Measurements from ENCODE around the gene LAD1.

LAD1 gene

GRCh38 chr1:201371276-201371675 is 27.8 kb downstream of the LAD1 start:
- Histone ChIP-seq H3K36me3 (no peaks in the 10 kb centered on the region), H3K4me1 (peaks cover 62% of the 10 kb centered on the region), H4K20me1 (no peaks in the 10 kb centered on the region), H3K9ac (no peak overlapping the region), H3K27ac (no peak overlapping the region; the same call in 1 of the 2 replicates), H3K4me3 (no peak overlapping the region), H3K9me3 (no peaks in the 10 kb centered on the region), H3K4me2 (peak overlapping the region; percentile 95), H3K27me3 (no peaks in the 10 kb centered on the region)
- no peak for TF ChIP-seq Cebpa-rat (IDR thresholded peaks at IDR 0.05)

GRCh38 chr1:201370500-201370899 is 28.6 kb downstream of the LAD1 start:
- Histone ChIP-seq H3K4me2 (peak overlapping the region; percentile 95), H3K4me3 (no peak overlapping the region), H3K27ac (no peak overlapping the region), H3K9me3 (no peaks in the 10 kb centered on the region), H4K20me1 (no peaks in the 10 kb centered on the region), H3K4me1 (peaks cover 60% of the 10 kb centered on the region), H3K9ac (no peak overlapping the region), H3K36me3 (no peaks in the 10 kb centered on the region), H3K27me3 (no peaks in the 10 kb centered on the region)
- no peak for TF ChIP-seq Cebpa-rat (IDR thresholded peaks at IDR 0.05)

DNA sequence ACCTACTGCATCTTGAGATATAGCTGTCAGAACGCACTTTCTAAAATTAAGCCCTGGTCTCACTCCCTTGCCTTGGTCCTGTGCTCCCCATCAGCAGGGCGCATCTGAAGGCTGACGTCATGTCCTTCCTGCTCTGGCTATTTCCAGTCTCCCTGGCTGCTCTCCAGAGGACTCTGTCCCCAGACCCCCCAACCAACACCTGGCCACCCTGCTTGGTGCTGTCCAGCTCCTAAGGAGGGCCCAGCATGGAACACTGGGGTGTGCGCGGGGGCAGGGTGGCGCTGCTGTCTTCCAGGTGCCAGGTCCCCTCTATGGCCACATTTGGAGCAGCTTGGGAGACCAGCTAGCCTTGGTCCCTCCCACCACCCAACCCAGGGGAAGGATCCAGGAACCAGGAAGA is 29.9 kb downstream of the LAD1 start:
- Histone ChIP-seq H3K36me3 (no peaks in the 10 kb centered on the region), H3K4me3 (peak overlapping the region; percentile 41), H3K4me2 (peak overlapping the region; percentile 95), H3K9ac (peak overlapping the region; percentile 58), H3K9me3 (no peaks in the 10 kb centered on the region), H3K27ac (peak overlapping the region; percentile 71), H3K4me1 (peaks cover 68% of the 10 kb centered on the region), H4K20me1 (no peaks in the 10 kb centered on the region), H3K27me3 (no peaks in the 10 kb centered on the region)
- no peak for TF ChIP-seq Cebpa-rat (IDR thresholded peaks at IDR 0.05)

DNA sequence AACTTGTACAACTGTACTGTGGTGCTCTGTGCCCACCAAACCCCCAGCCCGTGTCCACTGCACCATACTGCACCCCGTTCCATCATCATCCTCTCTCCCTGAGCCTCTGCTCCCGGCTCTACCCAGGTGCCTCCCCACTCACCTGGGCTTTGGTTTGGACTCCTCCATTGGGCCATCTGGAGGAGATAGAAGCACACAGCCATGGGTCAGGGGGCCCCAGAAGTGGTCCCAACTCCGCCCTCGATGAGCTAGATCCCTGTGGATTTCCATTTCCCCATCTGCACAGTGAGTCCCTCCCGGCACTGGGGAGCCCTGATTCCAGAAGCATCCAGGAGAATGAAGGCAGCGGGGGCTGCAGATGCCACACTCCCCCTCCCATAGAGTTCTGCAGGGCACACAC is 32.4 kb downstream of the LAD1 start:
- Histone ChIP-seq H3K4me3 (no peak overlapping the region), H3K4me1 (peaks cover 85% of the 10 kb centered on the region), H3K9me3 (no peaks in the 10 kb centered on the region), H3K9ac (no peak overlapping the region), H3K36me3 (no peaks in the 10 kb centered on the region), H3K4me2 (no peak overlapping the region), H3K27ac (no peak overlapping the region), H3K27me3 (no peaks in the 10 kb centered on the region), H4K20me1 (no peaks in the 10 kb centered on the region)
- TF ChIP-seq Cebpa-rat (IDR thresholded peaks at IDR 0.05), result no peak

GRCh38 chr1:201365251-201365650 is 33.9 kb downstream of the LAD1 start:
- no peaks in the 10 kb centered on the region for H4K20me1 ChIP-seq
- TF ChIP-seq Cebpa-rat (IDR thresholded peaks at IDR 0.05), result no peak
- no peak overlapping the region for H3K9ac ChIP-seq
- no peak overlapping the region for H3K27ac ChIP-seq
- no peaks in the 10 kb centered on the region for H3K36me3 ChIP-seq
- H3K9me3 ChIP-seq, result no peaks in the 10 kb centered on the region
- peaks cover 79% of the 10 kb centered on the region for H3K4me1 ChIP-seq
- H3K27me3 ChIP-seq, result no peaks in the 10 kb centered on the region
- peak overlapping the region; percentile 62 for H3K4me2 ChIP-seq
- H3K4me3 ChIP-seq, result no peak overlapping the region

DNA sequence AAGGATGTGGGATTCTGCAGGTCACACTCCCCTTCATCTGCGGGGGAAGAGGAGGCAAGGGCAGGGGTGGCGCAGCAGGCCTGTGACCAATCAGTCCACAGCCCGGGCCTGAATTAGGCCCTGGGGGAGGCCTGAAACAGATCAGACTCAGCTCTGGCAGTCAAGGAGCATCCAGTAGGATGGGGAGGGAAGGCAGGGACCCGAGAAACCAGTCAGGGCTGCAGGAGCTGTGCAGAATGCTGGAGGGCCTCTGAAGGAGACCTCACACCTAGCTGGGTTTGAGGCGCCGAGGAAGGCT is 34.4 kb downstream of the LAD1 start:
- H3K27me3 ChIP-seq, result no peaks in the 10 kb centered on the region
- no peak for TF ChIP-seq Cebpa-rat (IDR thresholded peaks at IDR 0.05)

GRCh38 chr1:201363467-201363866 is 35.7 kb downstream of the LAD1 start:
- Histone ChIP-seq H3K27me3 (no peaks in the 10 kb centered on the region), H3K4me2 (peak overlapping the region; percentile 62; the same call in 1 of the 2 replicates), H3K4me1 (peaks cover 74% of the 10 kb centered on the region), H3K27ac (no peak overlapping the region), H4K20me1 (no peaks in the 10 kb centered on the region), H3K4me3 (no peak overlapping the region), H3K36me3 (no peaks in the 10 kb centered on the region), H3K9ac (no peak overlapping the region), H3K9me3 (no peaks in the 10 kb centered on the region)
- no peak for TF ChIP-seq Cebpa-rat (IDR thresholded peaks at IDR 0.05)

More for the DNA sequence above, 34.4 kb downstream of the LAD1 start:
- peak overlapping the region; percentile 62 for H3K4me2 ChIP-seq
- no peaks in the 10 kb centered on the region for H3K9me3 ChIP-seq
- H3K36me3 ChIP-seq, result no peaks in the 10 kb centered on the region
- H3K27ac ChIP-seq, result no peak overlapping the region
- H3K4me3 ChIP-seq, result no peak overlapping the region
- H4K20me1 ChIP-seq, result no peaks in the 10 kb centered on the region
- H3K9ac ChIP-seq, result no peak overlapping the region
- H3K4me1 ChIP-seq, result peaks cover 75% of the 10 kb centered on the region

- Histone ChIP-seq H3K4me1 (peaks cover 68% of the 10 kb centered on the region), H3K27me3 (no peaks in the 10 kb centered on the region), H3K9me3 (no peaks in the 10 kb centered on the region), H3K9ac (no peak overlapping the region), H3K27ac (no peak overlapping the region), H3K36me3 (no peaks in the 10 kb centered on the region), H3K4me2 (peak overlapping the region; percentile 62; the same call in 1 of the 2 replicates), H3K4me3 (no peak overlapping the region), H4K20me1 (no peaks in the 10 kb centered on the region)
- TF ChIP-seq Cebpa-rat (IDR thresholded peaks at IDR 0.05), result no peak
Measured at GRCh38 chr1:201362906-201363305, 36.2 kb downstream of the LAD1 start.

DNA sequence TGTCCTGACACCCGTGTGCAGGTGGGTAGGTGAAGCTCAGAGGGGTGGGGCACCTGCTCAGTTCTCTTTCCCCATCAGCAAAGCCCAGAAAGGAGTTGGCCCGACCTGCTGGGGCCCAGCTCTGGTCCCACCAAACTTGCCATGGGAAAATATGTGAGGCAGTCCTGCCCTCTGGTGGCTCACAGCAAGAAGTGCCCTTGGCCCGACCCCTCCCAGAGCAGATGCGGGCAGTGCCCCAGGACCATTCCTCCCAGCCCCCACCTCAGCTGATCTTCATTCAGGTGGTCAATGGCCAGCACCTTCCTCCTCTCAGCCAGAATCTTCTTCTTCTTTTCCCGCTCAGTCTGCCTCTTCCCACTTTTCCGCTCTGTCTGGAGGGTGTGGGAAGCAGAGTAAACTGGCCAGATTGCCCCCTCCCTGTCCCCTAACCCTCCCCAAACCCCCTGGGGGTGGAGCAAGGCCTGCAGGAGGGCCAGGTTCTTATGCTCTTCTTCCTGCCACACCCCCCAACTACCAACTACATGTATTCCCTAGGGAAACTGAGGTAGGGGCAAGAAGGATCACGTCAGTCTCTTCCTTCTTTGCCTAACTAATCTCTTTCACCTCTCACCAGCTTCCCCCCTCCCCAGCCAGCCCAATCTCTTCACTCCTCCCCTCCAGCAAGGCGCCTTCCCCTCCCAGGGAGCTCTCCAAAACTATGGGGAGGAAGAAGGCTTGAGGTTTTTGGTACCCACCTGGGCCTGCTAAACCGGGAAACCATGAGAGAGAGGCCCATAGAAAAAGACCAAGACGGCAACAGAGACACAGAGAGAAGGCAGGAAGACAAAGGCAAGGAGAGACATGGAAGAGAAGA is 37.2 kb downstream of the LAD1 start:
- peak overlapping the region; percentile 76 for H3K4me2 ChIP-seq
- no peak for TF ChIP-seq Cebpa-rat (IDR thresholded peaks at IDR 0.05)
- H4K20me1 ChIP-seq, result no peaks in the 10 kb centered on the region
- no peak overlapping the region for H3K9ac ChIP-seq
- H3K9me3 ChIP-seq, result no peaks in the 10 kb centered on the region
- H3K4me1 ChIP-seq, result peaks cover 61% of the 10 kb centered on the region
- no peaks in the 10 kb centered on the region for H3K36me3 ChIP-seq
- H3K4me3 ChIP-seq, result no peak overlapping the region
- no peaks in the 10 kb centered on the region for H3K27me3 ChIP-seq
- H3K27ac ChIP-seq, result no peak overlapping the region; the same call in 1 of the 2 replicates

GRCh38 chr1:201360901-201361651 is 38.0 kb downstream of the LAD1 start:
- Histone ChIP-seq H4K20me1 (no peaks in the 10 kb centered on the region), H3K9ac (no peak overlapping the region), H3K9me3 (no peaks in the 10 kb centered on the region), H3K4me2 (peak overlapping the region; percentile 76), H3K27ac (0 out of 2 replicates have a peak overlapping the region, but pooled peaks have one; percentile 32), H3K36me3 (no peaks in the 10 kb centered on the region), H3K27me3 (no peaks in the 10 kb centered on the region), H3K4me3 (no peak overlapping the region), H3K4me1 (peaks cover 61% of the 10 kb centered on the region)
- TF ChIP-seq Cebpa-rat (IDR thresholded peaks at IDR 0.05), result no peak

Measured in BLaER1 (cell line).